Testis (tissue), 3 donors: ENCODE measurements around the gene SMIM3. TPM values are rescaled to one million over a fixed set of nuclear protein-coding genes. Genes with fewer than 3 reads are reported as not detected.
"Not testable (repeated sequence)": the region's sequence is repeated elsewhere in the genome, so short reads cannot be mapped to it uniquely, and the experiment has no call there.

Experiments
- DNase-seq: peaks from one replicate; pipeline ENCODE4 v3.0.0-alpha.2; 2019
- H3K27ac ChIP-seq, 2 donors: fragments of 200-600 bp; sonication (generic); one replicate each; pipeline ENCODE4 v1.5.1; 2019
- H3K27me3 ChIP-seq: fragments of 200-600 bp; sonication (generic); one replicate; pipeline ENCODE4 v1.5.1; 2019
- H3K36me3 ChIP-seq: fragments of 200-600 bp; sonication (generic); one replicate; pipeline ENCODE4 v1.5.1; 2017; ENCODE audit warnings: low read depth; ENCODE audit errors: missing control alignments
- H3K4me1 ChIP-seq: fragments of 200-600 bp; sonication (generic); one replicate; pipeline ENCODE4 v1.5.1; 2019
- H3K4me3 ChIP-seq, 2 donors: fragments of 200-600 bp; sonication (generic); one replicate each; pipeline ENCODE4 v1.5.1; 2017 to 2019
- H3K9me3 ChIP-seq: fragments of 200-600 bp; sonication (generic); one replicate; pipeline ENCODE4 v1.5.1; 2017
- POLR2A ChIP-seq: fragments of 450-650 bp; IDR thresholded peaks from one replicate; pipeline ENCODE4 v1.6.1; 2017; ENCODE audit warnings: antibody characterized with exemption, mild to moderate bottlenecking, moderate library complexity
- WGBS, 2 donors: methylation state at CpG; one replicate each; pipeline ENCODE4 v1.1.5; 2018; 5-methylcytosine and 5-hydroxymethylcytosine counted together
- intact Hi-C: fragments of 100-400 bp; cut with DNase I; formaldehyde crosslinking; loops from one replicate; pipeline ENCODE4 v1.15.1; 2023; ENCODE audit warnings: low total_unique reads
- polyA plus RNA-seq: library from polyadenylated mRNA; stranded (reverse); fragments of 350-450 nt; fragmentation: Illumina TruSeq; extraction: RNeasy Lipid Tissue Mini Kit (QIAGEN cat#74804); gene quantifications from one replicate; pipeline ENCODE4 v1.2.3, GENCODE V29; 2014; ENCODE audit warnings: low read depth, low replicate concordance; ENCODE audit not compliant: insufficient read depth
- total RNA-seq, 2 donors: library from RNA; depleted of rRNA; stranded (reverse); fragments of >200 nt; gene quantifications; one replicate each; pipeline ENCODE4 v1.2.3, GENCODE V29; 2016
- TF ChIP-seq, protein P1 (sequence below), 3 experiments: fragments of 450-650 bp in 2 of 3; fragments of 200-600 bp in 1 of 3; sonication (generic) in 1 of 3; IDR thresholded peaks; one replicate each; pipeline ENCODE4 v1.5.1; 2016 to 2019; ENCODE audit warnings: antibody characterized with exemption in 3 of 3, mild to moderate bottlenecking in 2 of 3, moderate library complexity in 1 of 3

The SMIM3 gene
- total and polyA plus RNA-seq, 3 donors from 2014 or later, result 8.1 to 8.8 (median 8.7) TPM

DNA sequence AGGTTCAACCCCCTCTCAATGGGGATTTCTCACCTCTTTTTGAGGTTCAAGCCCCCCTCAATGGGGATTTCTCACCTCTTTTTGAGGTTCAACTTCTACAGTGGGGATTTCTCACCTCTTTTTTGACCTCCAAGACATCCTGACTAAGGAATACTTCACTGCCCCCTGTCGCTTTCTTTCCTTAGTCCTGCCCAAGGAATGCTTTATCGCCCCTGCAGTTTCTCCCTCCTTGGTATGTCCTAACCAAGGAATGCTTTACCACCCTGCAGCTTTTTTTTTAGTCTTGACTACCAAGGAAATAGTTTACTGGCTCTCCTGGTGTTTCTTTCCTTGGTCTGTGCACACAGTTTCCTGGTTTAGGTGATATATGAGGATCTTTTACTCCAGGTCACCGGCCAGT lies 58.1 kb downstream of the SMIM3 start:
- intact Hi-C loops, result no loop called here
- 90 to 94% methylated on average over 3 of the region's 3 CpGs for WGBS, 2 donors
- Histone ChIP-seq H3K27me3 (no peaks in the 10 kb centered on the region), H3K36me3 (no peaks in the 10 kb centered on the region), H3K4me3 (no peak overlapping the region), H3K27ac (no peak overlapping the region), H3K4me1 (no peaks in the 10 kb centered on the region), H3K9me3 (no peaks in the 10 kb centered on the region)
- TF ChIP-seq, protein P1, sequence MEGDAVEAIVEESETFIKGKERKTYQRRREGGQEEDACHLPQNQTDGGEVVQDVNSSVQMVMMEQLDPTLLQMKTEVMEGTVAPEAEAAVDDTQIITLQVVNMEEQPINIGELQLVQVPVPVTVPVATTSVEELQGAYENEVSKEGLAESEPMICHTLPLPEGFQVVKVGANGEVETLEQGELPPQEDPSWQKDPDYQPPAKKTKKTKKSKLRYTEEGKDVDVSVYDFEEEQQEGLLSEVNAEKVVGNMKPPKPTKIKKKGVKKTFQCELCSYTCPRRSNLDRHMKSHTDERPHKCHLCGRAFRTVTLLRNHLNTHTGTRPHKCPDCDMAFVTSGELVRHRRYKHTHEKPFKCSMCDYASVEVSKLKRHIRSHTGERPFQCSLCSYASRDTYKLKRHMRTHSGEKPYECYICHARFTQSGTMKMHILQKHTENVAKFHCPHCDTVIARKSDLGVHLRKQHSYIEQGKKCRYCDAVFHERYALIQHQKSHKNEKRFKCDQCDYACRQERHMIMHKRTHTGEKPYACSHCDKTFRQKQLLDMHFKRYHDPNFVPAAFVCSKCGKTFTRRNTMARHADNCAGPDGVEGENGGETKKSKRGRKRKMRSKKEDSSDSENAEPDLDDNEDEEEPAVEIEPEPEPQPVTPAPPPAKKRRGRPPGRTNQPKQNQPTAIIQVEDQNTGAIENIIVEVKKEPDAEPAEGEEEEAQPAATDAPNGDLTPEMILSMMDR (IDR thresholded peaks at IDR 0.05), result no peak
- TF ChIP-seq POLR2A, result no peak
- DNase-seq, result no peak

DNA sequence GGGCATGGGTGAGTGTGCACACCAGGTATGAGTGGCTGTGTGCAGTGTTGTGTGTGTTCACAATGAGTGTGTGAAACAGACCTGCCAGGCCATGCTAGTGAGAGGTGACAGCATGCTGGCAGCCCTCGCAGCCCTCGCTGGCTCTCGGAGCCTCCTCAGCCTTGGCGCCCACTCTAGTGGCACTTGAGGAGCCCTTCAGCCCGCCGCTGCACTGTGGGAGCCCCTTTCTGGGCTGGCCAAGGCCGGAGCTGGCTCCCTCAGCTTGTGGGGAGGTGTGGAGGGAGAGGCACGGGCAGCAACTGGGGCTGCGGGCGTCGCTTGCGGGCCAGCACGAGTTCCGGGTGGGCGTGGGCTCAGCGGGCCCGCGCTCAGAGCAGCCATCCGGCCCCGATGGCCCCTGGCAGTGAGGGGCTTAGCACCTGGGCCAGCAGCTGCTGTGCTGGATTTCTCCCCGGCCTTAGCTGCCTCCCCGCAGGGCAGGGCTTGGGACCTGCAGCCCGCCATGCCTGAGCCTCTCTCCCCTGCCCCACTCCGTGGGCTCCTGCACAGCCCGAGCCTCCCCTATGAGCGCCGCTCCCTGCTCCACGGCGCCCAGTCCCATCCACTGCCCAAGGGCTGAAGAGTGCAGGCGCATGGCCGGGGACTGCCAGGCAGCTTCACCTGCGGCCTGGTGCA lies 66.8 kb downstream of the SMIM3 start:
- DNase-seq, H3K27me3 ChIP-seq, H3K27ac ChIP-seq, H3K4me1 ChIP-seq, H3K36me3 ChIP-seq, H3K4me3 ChIP-seq, H3K9me3 ChIP-seq, intact Hi-C loops: not testable (repeated sequence)
- 81 to 88% methylated on average over 14 to 31 of the region's 32 CpGs for WGBS, 2 donors

DNA sequence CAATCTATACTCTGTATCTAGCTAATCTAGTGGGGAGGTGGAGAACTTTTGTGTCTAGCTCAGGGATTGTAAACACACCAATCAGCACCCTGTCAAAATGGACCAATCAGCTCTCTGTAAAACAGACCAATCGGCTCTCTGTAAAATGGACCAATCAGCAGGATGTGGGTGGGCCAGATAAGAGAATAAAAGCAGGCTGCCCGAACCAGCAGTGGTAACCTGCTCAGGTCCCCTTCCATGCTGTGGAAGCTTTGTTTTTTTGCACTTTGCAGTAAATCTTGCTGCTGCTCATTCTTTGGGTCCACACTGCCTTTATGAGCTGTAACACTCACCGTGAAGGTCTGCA lies 67.7 kb downstream of the SMIM3 start, which contains the start of gene IRGM:
Gene IRGM (plus strand): TSS at position 214 of the 346 bp plus-strand sequence. CDS start 1,603 bp downstream, outside the sequence.
- H3K27ac ChIP-seq, H3K4me3 ChIP-seq, intact Hi-C loops, H3K9me3 ChIP-seq, DNase-seq, H3K4me1 ChIP-seq, H3K27me3 ChIP-seq, H3K36me3 ChIP-seq: not testable (repeated sequence)
- WGBS, 2 donors, result 71 to 83% methylated on average over 2 to 3 of the region's 3 CpGs

Other genes with a start within 250 kb of the SMIM3 start
- 10 to 100 TPM; 49.1 to 53.2 TPM for gene SYNPO, start 138.1 kb upstream of the SMIM3 start, total RNA-seq
- 52.2 TPM for gene SYNPO, start 138.1 kb upstream of the SMIM3 start, polyA plus RNA-seq
- gene MYOZ3, start 117.5 kb upstream of the SMIM3 start, total RNA-seq, result 10 to 100 TPM; 12.0 to 12.7 TPM
- gene MYOZ3, start 117.5 kb upstream of the SMIM3 start, polyA plus RNA-seq, result 10.4 TPM
- 10 to 100 TPM; 37.7 to 40.1 TPM for gene RBM22, start 77.7 kb upstream of the SMIM3 start, total RNA-seq
- gene RBM22, start 77.7 kb upstream of the SMIM3 start, polyA plus RNA-seq, result 38.5 TPM
- 10 to 100 TPM; 91.5 to 94.0 TPM for gene DCTN4, start 19.7 kb upstream of the SMIM3 start, total RNA-seq
- 55.7 TPM for gene DCTN4, start 19.7 kb upstream of the SMIM3 start, polyA plus RNA-seq
- gene IRGM, start 67.8 kb downstream of the SMIM3 start, total RNA-seq, result 1 to 10 TPM; 1.2 to 2.7 TPM
- gene IRGM, start 67.8 kb downstream of the SMIM3 start, polyA plus RNA-seq, result 0.25 TPM
- 10 to 100 TPM; 13.2 to 15.8 TPM for gene ZNF300, start 126.2 kb downstream of the SMIM3 start, total RNA-seq
- gene ZNF300, start 126.2 kb downstream of the SMIM3 start, polyA plus RNA-seq, result 8.3 TPM
- 100 to 1,000 TPM; 216 to 224 TPM for gene GPX3, start 241.8 kb downstream of the SMIM3 start, total RNA-seq
- gene GPX3, start 241.8 kb downstream of the SMIM3 start, polyA plus RNA-seq, result 119 TPM